ENCODE data around the gene PIP5K1B.

DNA sequence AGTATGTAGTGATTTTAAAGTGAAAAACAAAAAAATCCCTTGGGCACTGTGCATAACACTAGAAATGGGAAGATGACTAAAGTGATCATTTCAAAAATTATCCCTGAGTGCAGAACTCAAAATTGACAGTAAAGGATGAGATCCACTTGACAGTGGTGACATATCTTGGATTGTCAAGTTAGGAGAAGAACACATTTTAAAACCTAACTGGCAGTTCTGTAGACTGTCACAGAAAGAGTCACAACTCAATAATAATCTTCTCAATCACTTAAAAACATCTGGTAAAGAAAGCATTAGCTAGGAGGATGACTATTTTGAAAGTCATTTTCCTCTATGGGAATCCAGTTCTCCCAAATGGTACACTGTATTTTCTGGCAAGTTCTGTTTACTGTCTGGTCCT is 127.1 kb downstream of the PIP5K1B start:
- no peak for TF ChIP-seq EZH2 (IDR thresholded peaks at IDR 0.05; ENCODE audit: low read length)
- TF ChIP-seq, protein P1, sequence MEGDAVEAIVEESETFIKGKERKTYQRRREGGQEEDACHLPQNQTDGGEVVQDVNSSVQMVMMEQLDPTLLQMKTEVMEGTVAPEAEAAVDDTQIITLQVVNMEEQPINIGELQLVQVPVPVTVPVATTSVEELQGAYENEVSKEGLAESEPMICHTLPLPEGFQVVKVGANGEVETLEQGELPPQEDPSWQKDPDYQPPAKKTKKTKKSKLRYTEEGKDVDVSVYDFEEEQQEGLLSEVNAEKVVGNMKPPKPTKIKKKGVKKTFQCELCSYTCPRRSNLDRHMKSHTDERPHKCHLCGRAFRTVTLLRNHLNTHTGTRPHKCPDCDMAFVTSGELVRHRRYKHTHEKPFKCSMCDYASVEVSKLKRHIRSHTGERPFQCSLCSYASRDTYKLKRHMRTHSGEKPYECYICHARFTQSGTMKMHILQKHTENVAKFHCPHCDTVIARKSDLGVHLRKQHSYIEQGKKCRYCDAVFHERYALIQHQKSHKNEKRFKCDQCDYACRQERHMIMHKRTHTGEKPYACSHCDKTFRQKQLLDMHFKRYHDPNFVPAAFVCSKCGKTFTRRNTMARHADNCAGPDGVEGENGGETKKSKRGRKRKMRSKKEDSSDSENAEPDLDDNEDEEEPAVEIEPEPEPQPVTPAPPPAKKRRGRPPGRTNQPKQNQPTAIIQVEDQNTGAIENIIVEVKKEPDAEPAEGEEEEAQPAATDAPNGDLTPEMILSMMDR (optimal IDR thresholded peaks at IDR 0.05 in 1 of 3, IDR thresholded peaks at IDR 0.05 in 1 of 3, conservative IDR thresholded peaks at IDR 0.05 in 1 of 3; ENCODE audit: extremely low read depth in 1 of 3, insufficient read depth in 2 of 3, low read length in 3 of 3) = no peak
